Measurements from ENCODE around the gene WDR3.

The WDR3 gene

GRCh38 chr1:117959364-117959763, 29.8 kb downstream of the WDR3 start:
- DNase-seq: no peak

- no peak for DNase-seq
Measured at GRCh38 chr1:117964290-117965038, 34.9 kb downstream of the WDR3 start.

GRCh38 chr1:117967477-117967876, 37.9 kb downstream of the WDR3 start:
- DNase-seq: no peak

GRCh38 chr1:117967881-117968280, 38.3 kb downstream of the WDR3 start:
- no peak for DNase-seq

GRCh38 chr1:117970252-117970651, 40.7 kb downstream of the WDR3 start:
- DNase-seq: no peak

GRCh38 chr1:117971777-117972176, 42.2 kb downstream of the WDR3 start:
- DNase-seq: no peak

- DNase-seq: no peak
Measured at GRCh38 chr1:117976381-117976780, 46.8 kb downstream of the WDR3 start.

- DNase-seq: no peak
Measured at GRCh38 chr1:117981455-117982192, 52.1 kb downstream of the WDR3 start.

GRCh38 chr1:117985239-117985638, 55.7 kb downstream of the WDR3 start:
- DNase-seq: no peak

GRCh38 chr1:117985973-117986372, 56.4 kb downstream of the WDR3 start:
- no peak for DNase-seq

- DNase-seq: no peak
Measured at GRCh38 chr1:118004312-118004711, 74.8 kb downstream of the WDR3 start.

- no peak for DNase-seq
Measured at GRCh38 chr1:118007391-118007790, 77.9 kb downstream of the WDR3 start.

- no peak for DNase-seq
Measured at GRCh38 chr1:118008011-118008410, 78.5 kb downstream of the WDR3 start.

GRCh38 chr1:118012515-118013124, 83.1 kb downstream of the WDR3 start:
- no peak for DNase-seq

- DNase-seq: no peak
Measured at GRCh38 chr1:118013336-118013735, 83.8 kb downstream of the WDR3 start.

- DNase-seq: no peak
Measured at GRCh38 chr1:118013938-118014337, 84.4 kb downstream of the WDR3 start.
